Renal cortical epithelial cell (primary cell): ENCODE results near the gene HAPLN1. TPM values are rescaled to one million over a fixed set of nuclear protein-coding genes. Genes with fewer than 3 reads are reported as not detected.
A peak's percentile ranks its signal among the peaks of the same experiment; 100 is the strongest.

Experiments
- DNase-seq: peaks from one replicate; pipeline ENCODE4 v3.0.0-alpha.2; 2011; ENCODE audit warnings: low read depth
- total RNA-seq: library from RNA; depleted of rRNA; stranded (reverse); fragments of >200 nt; gene quantifications from 2 replicates; pipeline ENCODE4 v1.2.3, GENCODE V29; 2014

HAPLN1 gene
- total RNA-seq, 1 donor from 2014 or later = not detected

DNA sequence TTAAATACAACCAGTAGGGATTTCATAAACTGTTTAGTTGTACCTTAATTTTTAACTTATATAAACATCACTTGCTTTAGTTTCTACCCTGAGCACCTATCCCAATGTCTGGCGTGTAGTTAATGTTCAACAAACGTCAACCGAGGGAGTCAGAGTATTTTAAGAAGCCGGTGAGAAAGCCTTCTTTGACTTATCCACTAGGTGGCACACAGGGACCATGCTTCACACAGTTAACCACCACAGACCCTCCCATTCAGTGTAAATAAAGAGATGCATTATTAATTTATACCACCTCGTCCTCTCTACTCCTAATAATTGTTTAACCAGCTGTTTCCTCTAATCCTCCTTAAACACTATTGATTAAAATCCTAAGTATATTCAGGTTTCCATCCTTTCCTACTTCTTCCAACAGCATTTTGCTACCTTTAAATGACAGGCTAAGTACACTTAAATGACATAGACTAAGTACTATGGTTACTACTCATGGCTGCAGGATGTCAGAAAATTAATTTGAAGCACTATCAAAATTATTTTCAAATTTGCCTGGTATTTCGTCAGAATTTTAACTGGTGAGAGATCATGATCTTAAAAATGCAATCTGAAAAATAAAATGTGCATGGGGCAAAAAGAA lies 2.3 kb downstream of the HAPLN1 start:
- peak; percentile 78 for DNase-seq

- peak; percentile 73 for DNase-seq
Observed at GRCh38 chr5:83715236-83716065, 5.2 kb downstream of the HAPLN1 start.

GRCh38 chr5:83714810-83715209 lies 5.8 kb downstream of the HAPLN1 start:
- DNase-seq = no peak

DNA sequence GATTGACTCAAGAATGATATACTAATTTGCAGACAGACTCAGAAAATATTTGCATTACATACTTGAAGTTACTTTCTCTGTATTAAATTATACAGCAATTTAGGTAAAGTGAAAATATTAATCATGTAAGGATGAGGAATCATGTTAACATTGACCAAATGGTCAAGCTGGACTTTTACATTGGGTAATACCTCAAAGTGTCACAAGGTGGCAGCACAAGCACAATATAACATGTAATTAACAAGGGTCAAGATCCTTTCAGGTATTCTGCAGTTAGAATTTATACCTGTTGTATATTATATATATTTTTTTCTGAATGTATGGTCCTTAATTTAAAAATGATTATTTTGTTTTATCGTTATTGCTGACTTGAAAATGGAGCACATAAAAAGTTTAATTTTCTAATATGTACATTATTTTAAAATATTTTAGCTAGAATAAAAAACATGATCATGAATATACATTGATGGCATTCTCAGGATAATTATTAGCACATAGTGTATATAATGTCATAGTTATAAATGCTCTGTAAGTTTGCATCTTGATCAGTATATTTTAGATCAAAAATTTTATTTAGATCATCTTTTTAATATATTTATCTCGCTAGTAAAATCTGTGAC lies 8.6 kb downstream of the HAPLN1 start:
- DNase-seq = peak; percentile 56

DNA sequence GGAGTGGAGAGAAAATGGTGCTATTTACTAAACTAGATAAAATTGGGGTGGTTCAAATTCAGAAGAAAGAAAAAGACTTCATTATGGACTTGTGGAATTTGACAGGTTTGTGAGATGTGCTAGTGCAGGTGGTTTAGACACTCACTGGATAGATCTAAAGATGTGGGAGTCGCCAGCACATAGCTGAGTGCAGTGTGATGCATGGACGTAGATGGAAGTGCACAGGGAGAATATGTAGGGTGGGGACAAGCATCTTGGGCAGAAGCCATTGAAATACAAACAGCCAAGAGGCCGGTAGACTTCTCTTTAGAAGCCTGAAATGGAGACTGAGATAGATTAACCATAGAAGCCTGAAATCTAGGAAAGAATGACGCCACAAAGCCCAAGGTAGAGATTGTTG lies 10.7 kb downstream of the HAPLN1 start:
- DNase-seq = no peak

- no peak for DNase-seq
Observed at GRCh38 chr5:83708170-83708569, 12.5 kb downstream of the HAPLN1 start.

DNA sequence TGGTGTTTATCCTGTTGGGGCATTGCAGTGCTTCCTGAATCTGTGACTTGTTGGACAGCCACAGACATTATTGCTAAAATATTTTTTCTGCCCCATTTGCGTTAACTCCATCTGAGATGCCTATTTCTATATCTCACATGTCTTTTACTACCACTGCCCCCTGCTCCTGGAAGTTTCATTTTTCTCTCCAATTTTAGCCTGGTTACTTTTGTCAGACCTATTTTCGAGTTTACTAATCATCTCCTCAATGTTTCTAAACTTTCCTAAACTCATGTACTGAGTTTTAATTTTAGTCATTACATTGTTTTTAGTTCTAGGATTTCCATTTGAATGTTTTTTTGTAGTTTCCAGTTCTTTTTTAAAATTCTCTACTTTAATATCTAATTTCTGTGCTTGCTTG lies 17.6 kb downstream of the HAPLN1 start:
- no peak for DNase-seq

- no peak for DNase-seq
Observed at GRCh38 chr5:83701886-83702285, 18.8 kb downstream of the HAPLN1 start.

GRCh38 chr5:83689881-83690280 lies 30.8 kb downstream of the HAPLN1 start:
- DNase-seq = no peak

DNA sequence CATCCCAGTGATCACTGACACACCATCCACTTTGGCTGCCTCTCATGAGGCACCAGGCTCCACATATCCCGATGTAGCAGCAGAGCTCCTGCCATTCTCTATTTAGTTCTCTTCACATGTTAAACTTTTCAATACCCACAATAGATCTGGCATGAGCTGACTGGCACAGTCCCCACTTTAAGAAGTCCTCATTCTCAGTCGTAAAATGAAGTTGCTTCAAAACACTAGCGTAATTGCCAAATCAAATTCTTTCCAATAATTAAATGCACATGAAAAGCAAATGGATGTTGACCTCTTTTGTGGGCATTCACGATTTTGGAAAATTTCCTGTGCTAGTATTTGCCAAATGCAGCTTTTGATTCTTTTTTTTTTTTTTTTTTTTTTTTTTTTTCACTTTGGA lies 32.4 kb downstream of the HAPLN1 start:
- DNase-seq = no peak

GRCh38 chr5:83687124-83687619 lies 33.5 kb downstream of the HAPLN1 start:
- DNase-seq = no peak

DNA sequence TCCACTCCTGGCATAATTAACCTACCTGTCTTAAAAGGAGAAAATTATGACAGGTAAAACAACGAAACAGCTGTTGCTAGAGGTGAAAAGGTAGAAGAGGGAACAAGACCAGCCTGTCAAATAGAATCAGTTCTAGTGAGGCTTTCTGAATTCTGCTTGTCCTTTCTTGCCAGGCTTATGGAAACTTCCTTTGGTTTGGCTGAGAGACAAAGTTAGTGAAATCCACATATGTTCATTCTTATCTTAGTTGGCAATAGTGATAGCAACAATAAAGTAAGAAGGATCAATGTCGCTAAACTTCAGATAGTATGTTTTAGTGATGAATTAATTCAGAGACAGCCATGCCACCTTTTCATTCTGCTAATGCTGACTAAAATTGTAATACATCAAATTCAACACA lies 34.4 kb downstream of the HAPLN1 start:
- DNase-seq = no peak

- DNase-seq = no peak
Observed at GRCh38 chr5:83683836-83684235, 36.8 kb downstream of the HAPLN1 start.

GRCh38 chr5:83672646-83673045 lies 48.0 kb downstream of the HAPLN1 start:
- DNase-seq = no peak

DNA sequence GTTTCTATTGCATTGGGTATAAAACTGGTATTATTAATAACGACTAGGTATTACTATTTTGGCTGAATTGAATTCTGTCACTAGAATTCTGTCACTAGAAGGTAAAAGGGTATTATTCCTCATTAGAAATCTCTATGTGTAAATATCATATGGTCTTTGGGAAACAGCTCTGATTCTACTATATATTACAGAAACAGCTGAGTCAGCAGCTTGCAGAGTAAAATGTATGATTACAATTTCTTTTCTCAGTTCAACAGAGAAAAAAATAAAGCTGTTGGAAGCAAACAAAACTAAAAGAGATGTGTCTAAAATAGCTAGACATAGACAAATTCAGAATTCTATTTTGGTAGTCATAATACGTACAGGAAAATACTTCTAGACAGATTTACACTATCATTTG lies 48.5 kb downstream of the HAPLN1 start:
- DNase-seq = no peak

- DNase-seq = no peak
Observed at GRCh38 chr5:83665631-83666030, 55.0 kb downstream of the HAPLN1 start.

- DNase-seq = no peak
Observed at GRCh38 chr5:83662558-83662957, 58.1 kb downstream of the HAPLN1 start.

DNA sequence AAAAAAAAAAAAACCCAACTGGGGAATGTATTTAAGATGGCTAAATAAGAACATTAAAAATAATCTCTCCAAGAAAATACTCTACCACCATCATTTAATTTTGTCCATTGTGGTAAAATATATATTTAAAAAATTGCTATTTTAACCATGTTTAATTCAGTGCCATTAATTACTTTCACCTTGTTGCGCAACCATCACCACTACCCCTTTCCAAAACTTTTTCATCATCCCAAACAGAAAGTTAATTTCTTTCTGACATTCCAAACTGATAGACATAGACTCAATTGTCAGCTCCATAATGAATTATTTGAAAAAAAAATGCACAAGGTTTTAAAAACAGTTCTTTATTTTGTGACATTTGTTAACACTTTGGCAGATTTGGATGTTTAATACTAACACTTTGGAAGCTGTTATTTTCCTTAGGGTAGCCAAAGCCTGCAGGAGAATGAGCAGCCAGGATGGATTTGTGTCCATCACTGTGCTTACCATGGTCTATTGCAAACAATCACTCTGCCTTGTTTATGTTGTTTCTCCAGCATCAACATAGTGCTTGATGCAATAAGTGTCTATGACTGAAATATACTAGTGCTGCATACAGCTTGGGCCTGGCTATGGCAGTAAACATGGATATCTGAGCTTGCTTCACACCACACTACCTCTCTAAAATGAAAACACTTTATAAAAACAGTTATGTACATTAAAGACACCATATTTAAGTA lies 62.7 kb downstream of the HAPLN1 start:
- no peak for DNase-seq

DNA sequence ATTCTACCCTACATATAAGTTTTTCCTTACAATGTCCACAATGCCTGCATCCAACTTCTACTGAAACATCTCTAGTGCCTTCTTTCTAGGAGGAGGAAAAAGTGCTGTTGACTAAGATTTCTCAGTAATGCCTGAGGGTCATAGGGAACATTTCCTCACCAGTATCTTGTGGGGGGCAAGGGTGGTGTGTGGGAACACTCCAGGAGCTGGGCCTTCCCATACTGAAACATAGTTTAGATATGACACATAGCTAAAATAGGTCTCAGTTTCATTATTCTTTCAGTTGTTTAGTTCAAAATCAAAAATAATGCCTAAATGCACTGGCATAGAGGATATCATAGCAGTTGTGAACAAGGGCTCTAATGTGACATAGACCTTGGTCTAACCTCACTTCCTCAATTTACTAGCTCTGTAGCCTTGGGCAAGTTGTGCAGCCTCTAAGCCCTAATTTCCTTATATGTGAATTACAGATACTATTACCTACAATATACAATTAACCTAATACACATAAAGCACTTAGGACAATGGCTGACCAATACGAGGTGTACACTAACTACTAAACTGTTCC lies 66.1 kb downstream of the HAPLN1 start:
- DNase-seq = peak; percentile 9

GRCh38 chr5:83653669-83654068 lies 67.0 kb downstream of the HAPLN1 start:
- DNase-seq = no peak

DNA sequence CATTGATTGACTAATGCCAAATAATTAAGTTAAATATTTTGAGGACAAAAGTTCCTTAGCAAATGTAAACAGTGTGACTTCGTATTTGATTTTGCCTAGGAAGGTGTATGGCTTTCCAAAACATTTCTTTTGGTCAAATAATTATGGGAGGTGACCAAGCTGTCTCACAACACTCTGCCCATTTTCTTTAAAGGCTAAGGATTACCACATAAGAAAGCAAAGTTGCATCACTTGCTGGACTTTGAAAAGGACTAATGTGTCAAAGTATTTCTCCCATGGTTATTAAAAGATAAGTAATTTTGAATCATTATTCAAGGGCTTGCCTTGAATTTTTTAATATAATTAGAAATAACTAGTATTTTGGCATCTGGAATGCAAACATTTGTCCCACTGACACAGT lies 74.7 kb downstream of the HAPLN1 start:
- peak; percentile 22 for DNase-seq

- DNase-seq = no peak
Observed at GRCh38 chr5:83644301-83644700, 76.4 kb downstream of the HAPLN1 start.
